Osteocyte (in vitro differentiated cells): ENCODE results near the gene UBE4A. TPM values are rescaled to one million over a fixed set of nuclear protein-coding genes. Genes with fewer than 3 reads are reported as not detected.

Experiments
- DNase-seq: peaks from one replicate; pipeline ENCODE4 v3.0.0; 2021; ENCODE audit warnings: mixed read lengths; ENCODE audit not compliant: unreplicated experiment; ENCODE audit errors: extremely low spot score
- H3K27ac Mint-ChIP-seq: one replicate; pipeline ENCODE4 v1.8.0; 2021; ENCODE audit warnings: mild to moderate bottlenecking, mixed read lengths; ENCODE audit not compliant: unreplicated experiment
- H3K27me3 Mint-ChIP-seq: one replicate; pipeline ENCODE4 v1.8.0; 2021; ENCODE audit warnings: mixed read lengths; ENCODE audit not compliant: unreplicated experiment
- H3K36me3 Mint-ChIP-seq: one replicate; pipeline ENCODE4 v1.8.0; 2021; ENCODE audit warnings: mixed read lengths; ENCODE audit not compliant: unreplicated experiment
- H3K4me1 Mint-ChIP-seq: one replicate; pipeline ENCODE4 v1.8.0; 2021; ENCODE audit warnings: mixed read lengths; ENCODE audit not compliant: unreplicated experiment
- H3K4me3 Mint-ChIP-seq: one replicate; pipeline ENCODE4 v1.8.0; 2021; ENCODE audit warnings: mild to moderate bottlenecking, moderate library complexity, mixed read lengths; ENCODE audit not compliant: unreplicated experiment
- H3K9me3 Mint-ChIP-seq: one replicate; pipeline ENCODE4 v1.8.0; 2021; ENCODE audit warnings: mixed read lengths; ENCODE audit not compliant: unreplicated experiment
- CTCF ChIP-seq: fragments of 200-600 bp; sonication (generic); IDR thresholded peaks from 2 replicates; pipeline ENCODE4 v1.5.0; 2021; ENCODE audit warnings: antibody characterized with exemption, mild to moderate bottlenecking, moderate library complexity
- total RNA-seq: library from RNA; stranded (reverse); gene quantifications from 2 replicates; pipeline ENCODE4 v1.2.1, GENCODE V29; 2021

Gene UBE4A
- total RNA-seq, 1 donor from 2014 or later: 47.3 TPM

- H3K36me3 Mint-ChIP-seq: peaks cover 2% of the 10 kb centered on the region
- no peak overlapping the region for H3K4me3 Mint-ChIP-seq
- DNase-seq: no peak
- H3K9me3 Mint-ChIP-seq: no peaks in the 10 kb centered on the region
- no peak for TF ChIP-seq CTCF
- H3K4me1 Mint-ChIP-seq: peaks cover 5% of the 10 kb centered on the region
- peaks cover 46% of the 10 kb centered on the region for H3K27me3 Mint-ChIP-seq
- H3K27ac Mint-ChIP-seq: no peak overlapping the region
These were observed 46.2 kb upstream of the UBE4A start for GRCh38 chr11:118313242-118313641.

- DNase-seq: no peak
- H3K4me1 Mint-ChIP-seq: peaks cover 5% of the 10 kb centered on the region
- H3K27ac Mint-ChIP-seq: no peak overlapping the region
- peaks cover 2% of the 10 kb centered on the region for H3K36me3 Mint-ChIP-seq
- TF ChIP-seq CTCF: no peak
- peaks cover 49% of the 10 kb centered on the region for H3K27me3 Mint-ChIP-seq
- no peaks in the 10 kb centered on the region for H3K9me3 Mint-ChIP-seq
- H3K4me3 Mint-ChIP-seq: no peak overlapping the region
These were observed 44.4 kb upstream of the UBE4A start for GRCh38 chr11:118314988-118315411.

GRCh38 chr11:118318124-118318523 lies 41.3 kb upstream of the UBE4A start:
- Mint-ChIP-seq H3K27ac (no peak overlapping the region), H3K27me3 (peaks cover 35% of the 10 kb centered on the region), H3K4me3 (no peak overlapping the region), H3K9me3 (no peaks in the 10 kb centered on the region), H3K36me3 (peaks cover 2% of the 10 kb centered on the region), H3K4me1 (peaks cover 5% of the 10 kb centered on the region)
- TF ChIP-seq CTCF: no peak
- DNase-seq: no peak

- peaks cover 34% of the 10 kb centered on the region for H3K27me3 Mint-ChIP-seq
- peaks cover 2% of the 10 kb centered on the region for H3K36me3 Mint-ChIP-seq
- no peaks in the 10 kb centered on the region for H3K9me3 Mint-ChIP-seq
- no peak overlapping the region for H3K4me3 Mint-ChIP-seq
- no peak for DNase-seq
- TF ChIP-seq CTCF: no peak
- H3K27ac Mint-ChIP-seq: no peak overlapping the region
- peaks cover 5% of the 10 kb centered on the region for H3K4me1 Mint-ChIP-seq
These were observed 40.6 kb upstream of the UBE4A start for GRCh38 chr11:118318581-118319336.

GRCh38 chr11:118319337-118319707 lies 40.1 kb upstream of the UBE4A start:
- Mint-ChIP-seq H3K27ac (no peak overlapping the region), H3K27me3 (peaks cover 30% of the 10 kb centered on the region), H3K9me3 (no peaks in the 10 kb centered on the region), H3K4me3 (no peak overlapping the region), H3K4me1 (peaks cover 5% of the 10 kb centered on the region), H3K36me3 (peaks cover 2% of the 10 kb centered on the region)
- TF ChIP-seq CTCF: no peak
- DNase-seq: no peak
